AG09319 (cell line): Measurements from ENCODE around the gene CD300A.

Source experiments
- DNase-seq: peaks from one replicate; pipeline ENCODE4 v3.0.0-alpha.2; 2010; ENCODE audit warnings: low read depth; ENCODE audit errors: extremely low read depth
- CTCF ChIP-seq: IDR thresholded peaks from 2 replicates; pipeline ENCODE4 v1.5.1; 2011; ENCODE audit warnings: low read depth, mild to moderate bottlenecking, inconsistent platforms, low read length, moderate library complexity

The CD300A gene

GRCh38 chr17:74447628-74448159 lies 18.7 kb upstream of the CD300A start:
- no peak for TF ChIP-seq CTCF
- DNase-seq, result no peak

- TF ChIP-seq CTCF, result no peak
- DNase-seq, result no peak
Observed at GRCh38 chr17:74448756-74449155, 17.7 kb upstream of the CD300A start.

GRCh38 chr17:74449306-74449705 lies 17.1 kb upstream of the CD300A start:
- TF ChIP-seq CTCF, result no peak
- DNase-seq, result no peak

- TF ChIP-seq CTCF, result no peak
- DNase-seq, result no peak
Observed at GRCh38 chr17:74449773-74450172, 16.7 kb upstream of the CD300A start.

GRCh38 chr17:74450231-74450630 lies 16.2 kb upstream of the CD300A start:
- TF ChIP-seq CTCF, result no peak
- DNase-seq, result no peak

GRCh38 chr17:74450925-74451403 lies 15.5 kb upstream of the CD300A start:
- no peak for TF ChIP-seq CTCF
- no peak for DNase-seq

- TF ChIP-seq CTCF, result no peak
- DNase-seq, result no peak
Observed at GRCh38 chr17:74451557-74451956, 14.9 kb upstream of the CD300A start.
